Choroid plexus epithelial cell (primary cell): ENCODE results near the gene FREM3.
A peak's percentile ranks its signal among the peaks of the same experiment; 100 is the strongest.
"Not testable (repeated sequence)": the region's sequence is repeated elsewhere in the genome, so short reads cannot be mapped to it uniquely, and the experiment has no call there.

Source experiments
- DNase-seq: peaks from one replicate; pipeline ENCODE4 v3.0.0-alpha.2; 2010; ENCODE audit warnings: low read depth
- H3K4me3 ChIP-seq: 2 replicates; pipeline ENCODE4 v1.5.1; 2011; ENCODE audit warnings: low read depth, mild to moderate bottlenecking, control low read depth, low read length, moderate library complexity
- TF ChIP-seq, protein P1 (sequence below): conservative IDR thresholded peaks from 2 replicates; pipeline ENCODE4 v1.5.1; 2011; ENCODE audit warnings: low read depth, mild to moderate bottlenecking, control low read depth, inconsistent platforms, low read length, moderate library complexity

Gene FREM3

GRCh38 chr4:143701365-143701764 is 890 bp upstream of the FREM3 start:
- no peak overlapping the region for H3K4me3 ChIP-seq
- TF ChIP-seq, protein P1, sequence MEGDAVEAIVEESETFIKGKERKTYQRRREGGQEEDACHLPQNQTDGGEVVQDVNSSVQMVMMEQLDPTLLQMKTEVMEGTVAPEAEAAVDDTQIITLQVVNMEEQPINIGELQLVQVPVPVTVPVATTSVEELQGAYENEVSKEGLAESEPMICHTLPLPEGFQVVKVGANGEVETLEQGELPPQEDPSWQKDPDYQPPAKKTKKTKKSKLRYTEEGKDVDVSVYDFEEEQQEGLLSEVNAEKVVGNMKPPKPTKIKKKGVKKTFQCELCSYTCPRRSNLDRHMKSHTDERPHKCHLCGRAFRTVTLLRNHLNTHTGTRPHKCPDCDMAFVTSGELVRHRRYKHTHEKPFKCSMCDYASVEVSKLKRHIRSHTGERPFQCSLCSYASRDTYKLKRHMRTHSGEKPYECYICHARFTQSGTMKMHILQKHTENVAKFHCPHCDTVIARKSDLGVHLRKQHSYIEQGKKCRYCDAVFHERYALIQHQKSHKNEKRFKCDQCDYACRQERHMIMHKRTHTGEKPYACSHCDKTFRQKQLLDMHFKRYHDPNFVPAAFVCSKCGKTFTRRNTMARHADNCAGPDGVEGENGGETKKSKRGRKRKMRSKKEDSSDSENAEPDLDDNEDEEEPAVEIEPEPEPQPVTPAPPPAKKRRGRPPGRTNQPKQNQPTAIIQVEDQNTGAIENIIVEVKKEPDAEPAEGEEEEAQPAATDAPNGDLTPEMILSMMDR = no peak
- DNase-seq = no peak

DNA sequence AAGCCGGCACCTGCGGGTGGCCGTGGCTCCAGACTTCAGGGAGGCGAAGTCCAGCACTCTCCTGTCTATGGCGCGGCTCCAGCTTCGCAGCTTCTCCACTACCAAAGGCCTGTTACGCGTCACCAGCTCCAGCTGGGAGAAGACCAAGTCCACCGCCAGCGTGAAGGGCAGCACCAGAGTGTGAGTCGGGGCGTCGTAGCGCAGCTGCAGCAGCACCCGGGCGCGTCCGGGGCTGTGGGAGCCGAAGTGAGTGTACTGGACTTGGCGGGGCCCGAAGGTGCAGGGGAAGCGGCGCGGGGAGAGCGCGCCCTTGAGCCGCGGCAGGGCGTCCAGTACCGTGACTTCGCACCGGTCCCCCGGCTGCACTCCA is 444 bp downstream of the FREM3 start:
- DNase-seq = peak; percentile 9
- no peak overlapping the region for H3K4me3 ChIP-seq
- TF ChIP-seq, protein P1 = no peak

DNA sequence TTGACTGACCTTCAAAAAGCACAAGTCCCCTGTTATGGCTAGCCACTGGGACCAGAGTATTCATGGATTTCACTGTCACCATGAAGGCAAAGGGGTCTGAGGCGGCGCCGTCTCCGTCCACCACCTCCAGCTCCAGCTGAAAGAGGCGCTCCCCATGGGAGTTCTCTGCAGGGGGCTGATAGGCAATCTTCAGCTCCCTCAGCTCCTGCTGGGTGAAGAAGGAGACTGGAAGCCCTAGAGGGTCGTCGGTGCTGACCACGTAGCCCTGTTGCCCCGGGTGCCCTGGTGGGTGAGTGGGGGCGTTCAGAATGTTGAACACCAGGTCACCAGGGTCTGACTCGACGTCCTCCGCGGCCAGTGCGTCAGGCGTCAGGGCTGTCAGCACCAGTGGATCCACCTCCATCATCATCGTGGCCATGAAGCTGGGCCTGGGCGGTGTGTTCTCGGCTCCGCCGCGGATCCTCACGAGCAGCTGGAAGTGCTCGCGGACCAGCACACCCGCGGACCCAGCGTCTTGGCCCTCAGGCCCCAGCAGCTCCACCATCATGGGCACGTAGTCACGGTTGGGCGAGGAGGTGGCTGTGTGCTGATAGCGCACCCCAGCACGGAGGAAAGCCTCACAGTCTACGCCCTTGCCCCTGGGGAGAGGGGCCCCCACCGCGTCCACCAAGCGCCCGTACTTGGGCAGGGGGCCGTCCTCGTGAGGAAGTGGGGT is 987 bp downstream of the FREM3 start:
- DNase-seq = no peak
- H3K4me3 ChIP-seq = no peak overlapping the region
- TF ChIP-seq, protein P1 = no peak

DNA sequence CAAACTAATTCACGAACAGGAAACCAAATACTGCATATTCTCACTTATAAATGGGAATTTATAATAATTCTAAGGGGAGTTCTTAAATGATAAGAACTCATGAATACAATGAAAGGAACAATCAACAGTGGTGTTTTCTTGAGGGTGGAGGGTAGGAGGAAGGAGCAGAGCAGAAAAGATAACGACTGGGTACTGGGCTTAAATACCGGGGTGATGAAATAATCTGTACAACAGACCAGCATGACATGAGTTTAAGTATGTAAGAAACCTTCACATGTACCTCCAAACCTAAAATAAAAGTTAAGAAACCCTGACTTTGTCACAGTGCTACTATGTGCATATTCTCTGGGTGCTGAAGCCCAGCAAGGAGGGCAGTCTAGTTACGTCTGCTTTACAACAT is 6.6 kb downstream of the FREM3 start:
- no peak for DNase-seq
- TF ChIP-seq, protein P1 = no peak
- H3K4me3 ChIP-seq = no peak overlapping the region

- no peak overlapping the region for H3K4me3 ChIP-seq
- TF ChIP-seq, protein P1 = no peak
- DNase-seq = no peak
Observed at GRCh38 chr4:143692241-143692640, 8.2 kb downstream of the FREM3 start.

- no peak overlapping the region for H3K4me3 ChIP-seq
- TF ChIP-seq, protein P1 = no peak
- DNase-seq = no peak
Observed at GRCh38 chr4:143679434-143679833, 21.0 kb downstream of the FREM3 start.

GRCh38 chr4:143673629-143674028 is 26.8 kb downstream of the FREM3 start:
- H3K4me3 ChIP-seq, DNase-seq: not testable (repeated sequence)
